SHP77 (cell line): ENCODE data around the gene ARID2.

Source experiments
- DNase-seq, 2 experiments: peaks; one replicate each; lab custom pipeline; 2025; lab: John Stamatoyannopoulos, UW

Gene ARID2

GRCh38 chr12:45938566-45938965 lies 209.1 kb downstream of the ARID2 start:
- no peak for DNase-seq

- DNase-seq: no peak
These were observed 210.3 kb downstream of the ARID2 start for GRCh38 chr12:45939759-45940158.

GRCh38 chr12:45944771-45945170 lies 215.3 kb downstream of the ARID2 start:
- no peak for DNase-seq

- DNase-seq: no peak
These were observed 216.9 kb downstream of the ARID2 start for GRCh38 chr12:45946435-45946834.

GRCh38 chr12:45948546-45948945 lies 219.0 kb downstream of the ARID2 start:
- no peak for DNase-seq
